K562 (cell line): ENCODE measurements around the gene PDE9A. TPM values are rescaled to one million over a fixed set of nuclear protein-coding genes. Genes with fewer than 3 reads are reported as not detected.
A peak's percentile ranks its signal among the peaks of the same experiment; 100 is the strongest.

Source experiments
- AFF1 ChIP-seq, 2 experiments: fragments of 450-650 bp; IDR thresholded peaks; 2 replicates each; pipeline ENCODE4 v1.6.1; 2018; ENCODE audit warnings: mild to moderate bottlenecking in 2 of 2, low read depth in 1 of 2; ENCODE audit not compliant: partially characterized antibody in 2 of 2
- ATF1 ChIP-seq, 2 experiments: fragments of 450-650 bp in 1 of 2; IDR thresholded peaks; 2 replicates each; pipeline ENCODE4 v1.6.1; 2016; ENCODE audit warnings: missing compliant biosample characterization in 1 of 2, missing genetic modification characterization in 1 of 2
- CC2D1A ChIP-seq: fragments of 450-650 bp; IDR thresholded peaks from 2 replicates; pipeline ENCODE4 v1.6.1; 2017; ENCODE audit warnings: mild to moderate bottlenecking
- ELF4 ChIP-seq: fragments of 450-650 bp; formaldehyde crosslinking; IDR thresholded peaks from 2 replicates; pipeline ENCODE4 v1.4.0; 2022; ENCODE audit warnings: missing genetic modification characterization
- HCFC1 ChIP-seq: IDR thresholded peaks from 2 replicates; pipeline ENCODE4 v1.6.1; 2012; ENCODE audit warnings: low read depth, low read length, improper control_type of control experiment
- HNRNPL ChIP-seq: fragments of 200-400 bp; formaldehyde crosslinking; IDR thresholded peaks from 2 replicates; pipeline ENCODE4 v1.6.1; 2017; ENCODE audit warnings: low read depth, mild to moderate bottlenecking, low read length
- JUN ChIP-seq, 2 experiments: sonication (generic) in 1 of 2; formaldehyde crosslinking in 1 of 2; IDR thresholded peaks; 2 replicates each; pipeline versions ENCODE4 v1.6.1 to v1.8.0; 2012 to 2022; ENCODE audit warnings: borderline replicate concordance in 2 of 2, mild to moderate bottlenecking in 2 of 2, improper control_type of control experiment in 1 of 2, low read depth in 1 of 2, low read length in 1 of 2, missing genetic modification reagents in 1 of 2
- MAZ ChIP-seq, 2 experiments: fragments of 450-650 bp in 1 of 2; sonication (generic) in 1 of 2; formaldehyde crosslinking; IDR thresholded peaks in 1 of 2; conservative IDR thresholded peaks in 1 of 2; 2 replicates each; pipeline versions ENCODE4 v1.4.0 to v1.5.0; 2020; ENCODE audit warnings: mild to moderate bottlenecking in 1 of 2, missing genetic modification reagents in 1 of 2
- NFE2 ChIP-seq: IDR thresholded peaks from 2 replicates; pipeline ENCODE4 v1.6.1; 2014; ENCODE audit warnings: antibody characterized with exemption, low read depth
- PCBP2 ChIP-seq: fragments of 200-400 bp; formaldehyde crosslinking; IDR thresholded peaks from 2 replicates; pipeline ENCODE4 v1.6.1; 2018; ENCODE audit warnings: low read length, low read depth, mild to moderate bottlenecking, moderate library complexity; ENCODE audit not compliant: poor library complexity, severe bottlenecking
- RAD21 ChIP-seq, 2 experiments: fragments of 250-450 bp in 1 of 2; fragments of 450-650 bp in 1 of 2; sonication (Bioruptor Pico) in 1 of 2; formaldehyde crosslinking in 1 of 2; IDR thresholded peaks in 1 of 2; conservative IDR thresholded peaks in 1 of 2; 2 replicates each; pipeline versions ENCODE4 v1.4.0 to v1.8.0; 2020 to 2022; ENCODE audit warnings: mild to moderate bottlenecking in 2 of 2, moderate library complexity in 1 of 2
- SMC3 ChIP-seq: conservative IDR thresholded peaks from 2 replicates; pipeline ENCODE4 v1.6.1; 2011; ENCODE audit warnings: low read depth, low read length, improper control_type of control experiment; ENCODE audit not compliant: insufficient read depth
- SPI1 ChIP-seq: IDR thresholded peaks from 2 replicates; pipeline ENCODE4 v1.6.1; 2011; ENCODE audit warnings: low read depth, low read length, control low read depth, borderline replicate concordance
- ZKSCAN8 ChIP-seq: fragments of 200-800 bp; sonication (Bioruptor generic); IDR thresholded peaks from 2 replicates; pipeline ENCODE4 v1.6.1; 2016; ENCODE audit warnings: missing genetic modification characterization, missing compliant biosample characterization
- ZNF134 ChIP-seq: fragments of 250-450 bp; sonication (Bioruptor Pico); conservative IDR thresholded peaks from 2 replicates; pipeline ENCODE4 v1.4.0; 2020
- ZNF740 ChIP-seq, 3 experiments: fragments of 200-800 bp in 1 of 3; sonication (Bioruptor generic) in 1 of 3; sonication (generic) in 1 of 3; formaldehyde crosslinking in 1 of 3; IDR thresholded peaks; 2 replicates each; pipeline versions ENCODE4 v1.6.1 to v1.8.0; 2016 to 2022; ENCODE audit warnings: mild to moderate bottlenecking in 2 of 3, missing compliant biosample characterization in 2 of 3, missing genetic modification characterization in 2 of 3, missing genetic modification reagents in 1 of 3
- polyA plus RNA-seq, 8 experiments: library from polyadenylated mRNA; depleted of rRNA in 4 of 8; stranded (reverse) in 5 of 8; unstranded in 3 of 8; fragments of >200 nt; fragmentation: Nextera tagmentation in 2 of 8; fragmentation: Illumina TruSeq in 1 of 8; extraction: Ambion mirVana in 2 of 8; extraction: Trizol in 1 of 8; gene quantifications; 2 replicates each; pipeline versions ENCODE4 v1.2.1 to v1.2.3, GENCODE V29; 2011 to 2014; ENCODE audit warnings: inconsistent platforms in 1 of 8, missing spikeins in 1 of 8
- total RNA-seq, 7 experiments: library from RNA; depleted of rRNA in 6 of 7; stranded (reverse); fragments of >200 nt in 6 of 7; fragmentation: Illumina TruSeq in 2 of 7; extraction: Trizol in 2 of 7; gene quantifications; 2 replicates each; pipeline versions ENCODE4 v1.2.1 to v1.2.3, GENCODE V29; 2011 to 2021; ENCODE audit warnings: low replicate concordance in 1 of 7
- TF ChIP-seq, protein P1 (sequence below), 3 experiments: IDR thresholded peaks in 2 of 3; conservative IDR thresholded peaks in 1 of 3; 2 replicates each; pipeline ENCODE4 v1.5.1; 2011 to 2012; ENCODE audit warnings: low read length in 3 of 3, mild to moderate bottlenecking in 3 of 3, control low read depth in 2 of 3, improper control_type of control experiment in 1 of 3, inconsistent platforms in 1 of 3, low read depth in 1 of 3, mixed read lengths in 1 of 3, moderate library complexity in 1 of 3; ENCODE audit not compliant: insufficient read depth in 2 of 3

The PDE9A gene
- total and polyA plus RNA-seq, 9 of the 15 experiments (the other 6 are each of a cell fraction or from before 2014, with no cell fraction given) = 0.07 to 0.27 TPM; not detected in 7

DNA sequence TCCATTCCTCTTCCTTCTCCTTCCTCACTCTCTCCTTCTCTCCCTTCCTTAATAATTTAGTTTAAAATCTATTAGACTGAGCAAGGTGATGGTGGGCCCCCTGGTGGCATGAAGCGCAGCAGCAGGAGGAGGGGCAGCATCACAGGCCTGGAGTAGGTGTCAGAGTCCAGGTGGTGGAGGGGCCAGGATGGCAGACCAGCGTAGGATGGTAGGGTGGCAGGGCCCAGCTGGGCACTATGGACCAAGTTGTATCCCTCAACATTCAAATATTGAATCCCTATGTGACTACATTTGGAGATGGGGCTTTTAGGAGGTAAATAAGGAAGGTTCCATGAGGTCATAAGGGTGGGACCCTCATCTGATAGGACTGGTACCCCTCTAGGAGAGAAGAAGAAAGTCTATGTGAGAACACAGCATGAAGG lies 164.9 kb downstream of the PDE9A start (continued):
- TF ChIP-seq AFF1 (IDR thresholded peaks at IDR 0.05; ENCODE audit: low read depth in 1 of 2, partially characterized antibody in 2 of 2) = no peak
- no peak for TF ChIP-seq HNRNPL
- 0 out of 4 replicates have a peak, but pooled peaks of 1 of the 2 experiments have one; percentile 22 for TF ChIP-seq MAZ (CRISPR knock-in tag; conservative IDR thresholded peaks at IDR 0.05 in 1 of 2, IDR thresholded peaks at IDR 0.05 in 1 of 2)
- no peak for TF ChIP-seq ATF1 (CRISPR knock-in tag; IDR thresholded peaks at IDR 0.05)
- TF ChIP-seq ATF1 (tag; IDR thresholded peaks at IDR 0.05) = no peak
- TF ChIP-seq RAD21 (CRISPR knock-in tag; conservative IDR thresholded peaks at IDR 0.05 in 1 of 2, IDR thresholded peaks at IDR 0.05 in 1 of 2) = peak; percentile 67 to 92
- no peak for TF ChIP-seq PCBP2
- 0 out of 2 replicates have a peak, but pooled peaks have one; percentile 57 for TF ChIP-seq ZNF740 (CRISPR knock-in tag; IDR thresholded peaks at IDR 0.05)
- TF ChIP-seq ZNF740 (tag; IDR thresholded peaks at IDR 0.05) = no peak
- TF ChIP-seq HCFC1 = 0 out of 2 replicates have a peak, but pooled peaks have one; percentile 20
- no peak for TF ChIP-seq JUN (IDR thresholded peaks at IDR 0.05; ENCODE audit: borderline replicate concordance, low read depth, low read length)
- TF ChIP-seq JUN (CRISPR knock-in tag; IDR thresholded peaks at IDR 0.05; ENCODE audit: borderline replicate concordance) = no peak
- no peak for TF ChIP-seq ELF4 (CRISPR knock-in tag)
- no peak for TF ChIP-seq NFE2
- TF ChIP-seq CC2D1A = peak; percentile 27; the same call in 1 of the 2 replicates
- TF ChIP-seq SPI1 = no peak
- TF ChIP-seq ZKSCAN8 = no peak
- TF ChIP-seq SMC3 = peak; percentile 93
- no peak for TF ChIP-seq ZNF134
- TF ChIP-seq, protein P1, sequence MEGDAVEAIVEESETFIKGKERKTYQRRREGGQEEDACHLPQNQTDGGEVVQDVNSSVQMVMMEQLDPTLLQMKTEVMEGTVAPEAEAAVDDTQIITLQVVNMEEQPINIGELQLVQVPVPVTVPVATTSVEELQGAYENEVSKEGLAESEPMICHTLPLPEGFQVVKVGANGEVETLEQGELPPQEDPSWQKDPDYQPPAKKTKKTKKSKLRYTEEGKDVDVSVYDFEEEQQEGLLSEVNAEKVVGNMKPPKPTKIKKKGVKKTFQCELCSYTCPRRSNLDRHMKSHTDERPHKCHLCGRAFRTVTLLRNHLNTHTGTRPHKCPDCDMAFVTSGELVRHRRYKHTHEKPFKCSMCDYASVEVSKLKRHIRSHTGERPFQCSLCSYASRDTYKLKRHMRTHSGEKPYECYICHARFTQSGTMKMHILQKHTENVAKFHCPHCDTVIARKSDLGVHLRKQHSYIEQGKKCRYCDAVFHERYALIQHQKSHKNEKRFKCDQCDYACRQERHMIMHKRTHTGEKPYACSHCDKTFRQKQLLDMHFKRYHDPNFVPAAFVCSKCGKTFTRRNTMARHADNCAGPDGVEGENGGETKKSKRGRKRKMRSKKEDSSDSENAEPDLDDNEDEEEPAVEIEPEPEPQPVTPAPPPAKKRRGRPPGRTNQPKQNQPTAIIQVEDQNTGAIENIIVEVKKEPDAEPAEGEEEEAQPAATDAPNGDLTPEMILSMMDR (IDR thresholded peaks at IDR 0.05 in 2 of 3, conservative IDR thresholded peaks at IDR 0.05 in 1 of 3; ENCODE audit: insufficient read depth in 2 of 3, low read depth in 1 of 3, low read length in 3 of 3) = peak; percentile 86 to 95 (median 91)
